Heart right ventricle (tissue), 16 donors: ENCODE data around the gene NUB1. TPM values are rescaled to one million over a fixed set of nuclear protein-coding genes. Genes with fewer than 3 reads are reported as not detected.

Experiments used
- ATAC-seq, 8 donors: fragments of 200-7000 bp; cut with Tn5 transposase; one replicate each; pipeline ENCODE4 v1.9.1; 2020; ENCODE audit warnings: mild to moderate bottlenecking in 8 of 8, moderate library complexity in 8 of 8, moderate number of reproducible peaks in 1 of 8
- DNase-seq, 2 donors: peaks; one replicate each; pipeline ENCODE4 v3.0.0-alpha.2; 2020
- H3K27ac ChIP-seq, 10 donors: fragments of 200-600 bp; sonication (generic) in 2 of 10; one replicate each; pipeline versions ENCODE4 v1.5.0 to v1.8.0; 2020 to 2022; ENCODE audit warnings: mild to moderate bottlenecking in 3 of 10
- H3K27me3 ChIP-seq, 7 donors: fragments of 200-600 bp; one replicate each; pipeline ENCODE4 v1.8.0; 2021 to 2022; ENCODE audit warnings: mild to moderate bottlenecking in 2 of 7
- H3K36me3 ChIP-seq, 9 donors: fragments of 200-600 bp; sonication (generic) in 1 of 9; one replicate each; pipeline versions ENCODE4 v1.5.0 to v1.8.0; 2020 to 2022; ENCODE audit warnings: mild to moderate bottlenecking in 2 of 9
- H3K4me1 ChIP-seq, 9 donors: fragments of 200-600 bp; sonication (generic) in 1 of 9; one replicate each; pipeline versions ENCODE4 v1.5.0 to v1.8.0; 2020 to 2022; ENCODE audit warnings: mild to moderate bottlenecking in 4 of 9
- H3K4me3 ChIP-seq, 10 donors: fragments of 200-600 bp; sonication (generic) in 2 of 10; one replicate each; pipeline versions ENCODE4 v1.5.0 to v1.8.0; 2020 to 2022; ENCODE audit warnings: mild to moderate bottlenecking in 7 of 10, moderate library complexity in 2 of 10
- H3K9me3 ChIP-seq, 11 donors: fragments of 200-600 bp in 10 of 11; sonication (generic) in 2 of 11; one replicate each; pipeline versions ENCODE4 v1.5.0 to v1.8.0; 2013 to 2022; ENCODE audit warnings: mild to moderate bottlenecking in 2 of 11, control low read depth in 1 of 11, moderate library complexity in 1 of 11
- WGBS, 2 donors: extraction: QIAGEN DNeasy Blood & Tissue Kit; methylation state at CpG; one replicate each; pipeline ENCODE4 v1.1.7; 2013; ENCODE audit warnings: inconsistent platforms in 1 of 2; 5-methylcytosine and 5-hydroxymethylcytosine counted together
- intact Hi-C, 10 donors: fragments of 100-400 bp; cut with DNase I; formaldehyde crosslinking; loops; one replicate each; pipeline versions ENCODE4 v1.11.1 to v1.14.2; 2022
- polyA plus RNA-seq, 2 donors: library from polyadenylated mRNA; stranded (reverse); fragments of 200-250 nt; gene quantifications; one replicate each; pipeline ENCODE4 v1.2.3, GENCODE V29; 2013
- total RNA-seq, 10 donors: library from RNA; stranded (reverse); fragmentation: NEBNext Ultra II Directional in 3 of 10; extraction: Animal tissue kit (Norgen Biotek cat#: 25700) in 3 of 10; gene quantifications; one replicate each; pipeline versions ENCODE4 v1.2.1 to v1.2.4, GENCODE V29; 2021 to 2023
- TF ChIP-seq, protein P1 (sequence below), 9 donors: fragments of 200-600 bp; sonication (generic) in 2 of 9; IDR thresholded peaks; one replicate each; pipeline versions ENCODE4 v1.5.0 to v1.8.0; 2021 to 2022; ENCODE audit warnings: antibody characterized with exemption in 9 of 9, mild to moderate bottlenecking in 5 of 9, moderate library complexity in 1 of 9
- donor health status: Arrhythmogenic right ventricular cardiomyopathy.
- donor health status: ischemic (EF 13 %, LVEDD 7.1; RV severe dilation, severe dysfunction).
- donor health status: healthy with polysubstance abuse.
- donor health status: DM: no; HTN: yes; CAD: no.
- donor health status: DM: no; HTN: no; CAD: no.
- donor health status: ischemic (EF 25% LVEDD 6.9; RV normal size, moderate dysfunction).
- donor health status: ischemic (EF 25% LVEDD 5.7; RV mildly dilated, moderate dysfunction).
- donor health status: healthy.
- donor health status: DM: yes; HTN: yes; CAD: no.
- donor health status: Ischemic cardiomyopathy.
- donor health status: ischemic (EF 35%, LVEDD 5.7; RV mildly dilated, moderate dysfunction).
- donor health status: nonischemic (EF 11% LVEDD 7.7; RV severe dilation, severe dysfunction).
- donor health status: DM: yes; HTN: yes; CAD: no.
- donor health status: PGD.
- donor health status: ischemic (EF 29% LVEDD 5.4; RV normal size, mild dysfunction).
- donor health status: nonischemic (EF 23%, LVEDD 6.1; RV moderate dilation, normal function).

Gene NUB1
- total and polyA plus RNA-seq, 12 donors: 22.6 to 53.0 (median 41.6) TPM

DNA sequence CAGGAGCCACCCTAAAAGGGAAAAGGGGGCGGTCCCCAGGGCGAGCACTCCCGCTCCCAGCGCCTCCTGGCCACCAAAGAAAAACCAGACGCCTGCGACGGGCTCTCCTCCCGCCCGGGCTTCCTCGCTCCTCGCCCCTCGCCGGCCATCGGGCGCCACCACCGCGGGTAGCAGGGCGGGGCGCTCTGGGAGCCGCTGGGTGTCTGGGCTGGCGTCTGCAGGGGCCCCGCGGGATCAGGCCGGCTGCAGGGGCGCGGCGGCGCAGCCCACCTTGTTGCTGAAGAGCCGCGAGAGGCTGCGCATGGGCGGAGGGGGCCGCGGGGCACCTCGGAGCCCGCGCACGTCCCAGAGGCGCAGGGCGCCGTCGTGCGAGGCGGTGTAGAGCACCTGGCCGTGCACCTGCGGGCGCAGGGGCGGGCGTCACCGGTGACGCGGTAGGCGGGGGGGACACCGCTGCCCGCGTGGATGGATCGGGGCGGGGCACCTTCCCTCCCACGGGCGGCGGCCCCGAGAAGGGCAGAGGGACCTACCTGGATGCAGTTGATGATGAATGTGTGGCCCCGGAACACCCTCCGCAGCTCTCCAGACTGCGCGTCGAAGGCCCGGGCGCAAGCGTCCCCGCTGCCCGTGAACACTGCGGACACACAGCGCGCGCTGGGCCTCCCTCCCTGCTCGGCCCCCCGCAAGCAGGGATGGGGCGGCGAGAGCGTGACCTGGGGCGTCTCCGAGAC, 39.9 kb downstream of the NUB1 start:
- WGBS, 2 donors: 5 to 7% methylated on average over 78 to 82 of the region's 83 CpGs
- TF ChIP-seq, protein P1, sequence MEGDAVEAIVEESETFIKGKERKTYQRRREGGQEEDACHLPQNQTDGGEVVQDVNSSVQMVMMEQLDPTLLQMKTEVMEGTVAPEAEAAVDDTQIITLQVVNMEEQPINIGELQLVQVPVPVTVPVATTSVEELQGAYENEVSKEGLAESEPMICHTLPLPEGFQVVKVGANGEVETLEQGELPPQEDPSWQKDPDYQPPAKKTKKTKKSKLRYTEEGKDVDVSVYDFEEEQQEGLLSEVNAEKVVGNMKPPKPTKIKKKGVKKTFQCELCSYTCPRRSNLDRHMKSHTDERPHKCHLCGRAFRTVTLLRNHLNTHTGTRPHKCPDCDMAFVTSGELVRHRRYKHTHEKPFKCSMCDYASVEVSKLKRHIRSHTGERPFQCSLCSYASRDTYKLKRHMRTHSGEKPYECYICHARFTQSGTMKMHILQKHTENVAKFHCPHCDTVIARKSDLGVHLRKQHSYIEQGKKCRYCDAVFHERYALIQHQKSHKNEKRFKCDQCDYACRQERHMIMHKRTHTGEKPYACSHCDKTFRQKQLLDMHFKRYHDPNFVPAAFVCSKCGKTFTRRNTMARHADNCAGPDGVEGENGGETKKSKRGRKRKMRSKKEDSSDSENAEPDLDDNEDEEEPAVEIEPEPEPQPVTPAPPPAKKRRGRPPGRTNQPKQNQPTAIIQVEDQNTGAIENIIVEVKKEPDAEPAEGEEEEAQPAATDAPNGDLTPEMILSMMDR (IDR thresholded peaks at IDR 0.05): no peak
- ATAC-seq: peak in 3 of 8 donors; percentile 15 to 17 (median 16)
- H3K9me3 ChIP-seq: no peaks in the 10 kb centered on the region
- peaks cover 4 to 28% (median 10%) of the 10 kb centered on the region in 9 donors for H3K36me3 ChIP-seq
- DNase-seq: no peak
- peak overlapping the region in 9 of 10 donors; percentile 16 to 48 (median 36) for H3K4me3 ChIP-seq
- H3K27me3 ChIP-seq: peaks cover 15 to 48% (median 39%) of the 10 kb centered on the region in 7 donors
- intact Hi-C loops: loop anchor here in 2 of 10 donors (5.0 kb wide), 1 partner anchor 56 kb away; no protein-coding TSS in a partner anchor
- H3K4me1 ChIP-seq: peaks cover 3 to 19% (median 16%) of the 10 kb centered on the region in 9 donors
- no peak overlapping the region for H3K27ac ChIP-seq

DNA sequence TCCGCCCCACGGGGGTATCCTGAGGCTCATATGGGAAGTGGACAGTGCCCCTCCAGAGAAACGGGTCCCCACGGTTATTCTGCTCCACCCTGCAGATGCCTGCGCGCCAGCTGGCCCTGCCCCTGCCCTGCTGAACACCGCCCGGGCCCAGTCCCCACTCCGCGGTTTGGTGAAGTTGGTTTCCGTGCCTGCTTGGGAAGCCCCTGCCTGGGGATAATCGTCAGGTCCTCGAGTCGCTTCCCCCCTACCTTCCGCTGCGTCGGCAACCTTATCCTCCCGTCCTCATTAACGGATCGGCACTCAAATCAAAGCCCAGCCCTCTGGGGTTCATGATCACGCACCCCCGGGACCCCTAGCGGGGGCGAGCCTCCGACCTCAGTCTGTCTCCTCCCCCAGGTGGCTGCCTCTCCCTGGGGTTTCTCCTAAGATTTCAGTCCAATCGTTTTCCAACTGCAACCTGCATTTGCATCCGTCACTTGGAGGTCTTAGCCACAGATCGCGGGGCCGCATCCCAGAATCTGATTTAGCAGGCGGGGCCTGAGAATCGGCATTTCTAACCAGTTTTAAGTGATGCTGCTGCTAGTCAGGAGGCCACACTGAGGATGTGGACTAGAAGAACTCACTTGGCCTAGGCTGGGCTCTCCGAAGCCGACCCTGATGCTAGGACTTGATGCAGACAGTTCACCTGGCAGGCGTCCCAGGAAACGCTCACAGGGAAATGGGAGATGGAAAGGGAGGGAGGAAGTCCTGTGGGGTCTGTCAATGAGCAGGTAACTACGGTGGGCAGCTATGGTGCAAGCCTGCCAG, 40.7 kb downstream of the NUB1 start:
- WGBS, 2 donors: 18 to 19% methylated on average over 35 to 37 of the region's 37 CpGs
- intact Hi-C loops: loop anchor here in 2 of 10 donors (5.0 kb wide), 1 partner anchor 55 kb away; no protein-coding TSS in a partner anchor
- Histone ChIP-seq H3K9me3 (no peaks in the 10 kb centered on the region), H3K4me3 (peak overlapping the region in 9 of 10 donors; percentile 16 to 48 (median 36)), H3K36me3 (peaks cover 0 to 21% (median 8%) of the 10 kb centered on the region in 9 donors), H3K27me3 (peaks cover 15 to 48% (median 39%) of the 10 kb centered on the region in 7 donors), H3K27ac (no peak overlapping the region), H3K4me1 (peaks cover 3 to 19% (median 16%) of the 10 kb centered on the region in 9 donors)
- DNase-seq: no peak
- TF ChIP-seq, protein P1 (IDR thresholded peaks at IDR 0.05): no peak
- ATAC-seq: no peak

DNA sequence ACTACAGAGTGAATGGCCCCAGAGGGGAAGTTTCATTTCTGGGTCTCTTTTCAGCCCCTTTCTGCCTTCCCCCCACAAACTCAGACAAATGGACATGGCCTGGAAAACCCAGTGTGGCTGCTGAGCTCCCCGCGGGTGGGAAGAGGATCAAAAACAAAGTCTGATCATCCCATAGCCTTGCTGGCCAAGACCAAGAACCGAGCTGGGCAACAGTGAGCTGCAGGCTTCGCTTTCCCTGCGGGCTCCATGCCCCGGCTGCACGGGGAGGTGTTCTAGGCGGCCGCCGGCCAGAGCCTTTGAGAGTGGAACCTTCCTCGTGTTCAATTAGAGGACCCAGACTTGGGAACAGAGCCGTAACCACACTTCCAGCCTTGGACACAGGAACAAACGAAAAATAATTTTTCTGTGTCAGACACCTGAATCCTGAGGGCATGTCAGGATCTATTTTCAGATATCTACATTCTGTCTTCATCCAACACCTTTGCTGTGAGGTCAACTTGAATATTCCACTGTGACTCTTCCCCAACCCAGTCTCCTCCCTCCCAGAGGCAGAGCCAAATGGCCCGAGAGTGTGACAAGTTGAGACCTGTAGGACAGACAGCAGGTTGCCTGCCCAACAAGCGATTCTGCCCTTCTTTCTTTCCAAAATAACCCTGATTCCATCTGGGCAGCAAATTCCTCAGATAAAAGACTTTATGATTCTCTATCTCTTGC, 42.2 kb downstream of the NUB1 start:
- peaks cover 0 to 7% (median 0%) of the 10 kb centered on the region in 9 donors for H3K36me3 ChIP-seq
- H3K27ac ChIP-seq: no peak overlapping the region
- TF ChIP-seq, protein P1 (IDR thresholded peaks at IDR 0.05): no peak
- intact Hi-C loops: loop anchor here in 2 of 10 donors (5.0 kb wide), 1 partner anchor 54 kb away; no protein-coding TSS in a partner anchor
- H3K4me1 ChIP-seq: peaks cover 3 to 19% (median 16%) of the 10 kb centered on the region in 9 donors
- peaks cover 15 to 48% (median 42%) of the 10 kb centered on the region in 7 donors for H3K27me3 ChIP-seq
- ATAC-seq: no peak
- no peaks in the 10 kb centered on the region for H3K9me3 ChIP-seq
- no peak for DNase-seq
- WGBS, 2 donors: 76 to 78% methylated on average over 15 of the region's 15 CpGs
- H3K4me3 ChIP-seq: no peak overlapping the region

DNA sequence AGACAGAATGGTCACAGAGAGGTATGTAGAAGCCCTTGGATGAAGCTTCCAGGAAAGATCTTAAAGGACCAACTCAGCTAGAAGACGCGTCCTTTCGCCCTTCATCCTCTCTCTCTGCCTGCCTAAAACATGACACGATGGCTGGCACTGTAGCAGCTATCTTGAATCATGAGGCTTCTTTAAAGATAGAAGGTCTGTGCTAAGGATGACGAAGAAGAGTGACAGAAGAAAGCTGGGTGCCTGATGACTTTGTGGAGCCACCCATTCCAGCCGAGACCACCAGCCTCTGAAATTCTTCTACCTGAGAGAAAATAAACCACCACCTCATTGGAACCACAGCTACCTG, 42.7 kb downstream of the NUB1 start:
- no peak overlapping the region for H3K4me3 ChIP-seq
- H3K4me1 ChIP-seq: peaks cover 3 to 19% (median 16%) of the 10 kb centered on the region in 9 donors
- 79 to 87% methylated on average over 6 of the region's 6 CpGs for WGBS, 2 donors
- ATAC-seq (no peak), DNase-seq (no peak)
- H3K9me3 ChIP-seq: no peaks in the 10 kb centered on the region
- no peak overlapping the region for H3K27ac ChIP-seq
- TF ChIP-seq, protein P1 (IDR thresholded peaks at IDR 0.05): no peak
- peaks cover 0 to 3% (median 0%) of the 10 kb centered on the region in 9 donors for H3K36me3 ChIP-seq
- peaks cover 15 to 51% (median 42%) of the 10 kb centered on the region in 7 donors for H3K27me3 ChIP-seq
- intact Hi-C loops: loop anchor here in 2 of 10 donors (5.0 kb wide), 1 partner anchor 53 kb away; no protein-coding TSS in a partner anchor
